ENCODE results near the gene ARRB2. TPM values are rescaled to one million over a fixed set of nuclear protein-coding genes. Genes with fewer than 3 reads are reported as not detected.
"Not testable (repeated sequence)": the region's sequence is repeated elsewhere in the genome, so short reads cannot be mapped to it uniquely, and the experiment has no call there.

ARRB2 gene
- total and polyA plus RNA-seq, 2 donors from 2014 or later = 32.8 to 63.1 TPM

GRCh38 chr17:4696437-4696805 lies 14.0 kb upstream of the ARRB2 start:
- intact Hi-C loops (cut with DNase I) = no loop called here
- H3K27me3 ChIP-seq (ENCODE audit: control insufficient read depth, insufficient read depth, low read length) = no peaks in the 10 kb centered on the region
- no peak overlapping the region for H3K27ac ChIP-seq (ENCODE audit: low read depth in 2 of 2, low read length in 2 of 2)
- no peak overlapping the region for H3K9ac ChIP-seq (ENCODE audit: low read length in 3 of 3)
- DNase-seq = no peak
- FAIRE-seq = no peak
- H3K4me3 ChIP-seq (ENCODE audit: low read length in 3 of 3) = no peak overlapping the region
- H3K4me1 ChIP-seq (ENCODE audit: control insufficient read depth in 2 of 3, insufficient read depth in 2 of 3, low read depth in 1 of 3, low read length in 3 of 3) = no peaks in the 10 kb centered on the region
- no peaks in the 10 kb centered on the region for H3K36me3 ChIP-seq (ENCODE audit: control insufficient read depth in 2 of 3, insufficient read depth in 3 of 3, low read length in 3 of 3)
- no peaks in the 10 kb centered on the region for H3K9me3 ChIP-seq (ENCODE audit: control insufficient read depth in 2 of 3, insufficient read depth in 1 of 3, low read length in 3 of 3)
- TF ChIP-seq CTCF (IDR thresholded peaks at IDR 0.05; ENCODE audit: borderline replicate concordance, extremely low read depth, insufficient read depth) = no peak

GRCh38 chr17:4699401-4700056 lies 10.9 kb upstream of the ARRB2 start:
- H3K27me3 ChIP-seq (ENCODE audit: control insufficient read depth, insufficient read depth, low read length); FAIRE-seq; H3K9ac ChIP-seq (ENCODE audit: low read length in 3 of 3); H3K4me1 ChIP-seq (ENCODE audit: control insufficient read depth in 2 of 3, insufficient read depth in 2 of 3, low read depth in 1 of 3, low read length in 3 of 3); H3K27ac ChIP-seq (ENCODE audit: low read depth in 2 of 2, low read length in 2 of 2); H3K9me3 ChIP-seq (ENCODE audit: control insufficient read depth in 2 of 3, insufficient read depth in 1 of 3, low read length in 3 of 3); H3K36me3 ChIP-seq (ENCODE audit: control insufficient read depth in 2 of 3, insufficient read depth in 3 of 3, low read length in 3 of 3); DNase-seq; intact Hi-C loops (cut with DNase I); H3K4me3 ChIP-seq (ENCODE audit: low read length in 3 of 3): not testable (repeated sequence)

DNA sequence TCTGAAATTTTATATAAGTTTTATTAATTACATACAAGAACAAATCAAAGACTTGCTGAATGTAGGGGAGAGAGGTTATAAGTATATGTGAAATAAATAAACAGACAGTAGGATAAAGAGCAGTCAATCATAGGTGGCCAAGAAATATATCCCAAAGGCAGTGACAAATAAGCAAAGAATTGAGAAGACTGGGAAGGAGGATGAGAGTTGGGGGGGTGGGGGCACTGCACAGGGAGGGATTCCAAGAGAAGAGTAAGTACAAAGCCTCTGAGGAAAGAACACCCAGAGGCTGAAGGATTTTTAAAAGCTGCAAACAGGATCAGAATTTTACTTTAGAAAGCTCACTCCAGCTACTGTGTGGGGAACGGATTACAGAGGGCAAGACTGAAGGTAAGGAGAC lies 9.3 kb upstream of the ARRB2 start:
- Histone ChIP-seq H3K4me1 (ENCODE audit: control insufficient read depth in 2 of 3, insufficient read depth in 2 of 3, low read depth in 1 of 3, low read length in 3 of 3) (peaks cover 0 to 5% (median 0%) of the 10 kb centered on the region in 3 donors), H3K9ac (ENCODE audit: low read length in 3 of 3) (no peak overlapping the region), H3K27ac (ENCODE audit: low read depth in 2 of 2, low read length in 2 of 2) (no peak overlapping the region), H3K9me3 (ENCODE audit: control insufficient read depth in 2 of 3, insufficient read depth in 1 of 3, low read length in 3 of 3) (no peaks in the 10 kb centered on the region), H3K4me3 (ENCODE audit: low read length in 3 of 3) (no peak overlapping the region), H3K27me3 (ENCODE audit: control insufficient read depth, insufficient read depth, low read length) (no peaks in the 10 kb centered on the region), H3K36me3 (ENCODE audit: control insufficient read depth in 2 of 3, insufficient read depth in 3 of 3, low read length in 3 of 3) (no peaks in the 10 kb centered on the region)
- TF ChIP-seq CTCF (IDR thresholded peaks at IDR 0.05; ENCODE audit: borderline replicate concordance, extremely low read depth, insufficient read depth) = no peak
- FAIRE-seq (no peak), DNase-seq (no peak)
- intact Hi-C loops (cut with DNase I) = no loop called here

DNA sequence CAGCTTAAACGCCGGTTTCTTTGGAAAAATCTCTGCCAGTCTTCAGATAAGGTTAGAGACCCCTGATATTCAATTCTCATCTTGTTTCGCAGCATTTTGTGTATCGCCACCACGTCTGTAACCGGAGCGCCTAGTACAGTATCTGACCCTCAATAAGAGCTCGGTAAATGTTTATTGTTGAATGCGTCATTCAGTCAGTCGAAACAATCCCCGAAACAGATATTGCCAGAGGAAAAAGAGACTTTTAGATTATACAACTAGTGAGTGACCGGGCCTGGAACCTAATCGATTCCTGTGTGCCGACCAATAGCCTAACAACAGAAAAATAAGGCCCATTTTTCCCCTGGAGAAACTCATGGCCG lies 7.1 kb upstream of the ARRB2 start:
- DNase-seq (no peak), FAIRE-seq (no peak)
- Histone ChIP-seq H3K9me3 (ENCODE audit: control insufficient read depth in 2 of 3, insufficient read depth in 1 of 3, low read length in 3 of 3) (no peaks in the 10 kb centered on the region), H3K4me1 (ENCODE audit: control insufficient read depth in 2 of 3, insufficient read depth in 2 of 3, low read depth in 1 of 3, low read length in 3 of 3) (peaks cover 0 to 5% (median 0%) of the 10 kb centered on the region in 3 donors), H3K9ac (ENCODE audit: low read length in 3 of 3) (peak overlapping the region; percentile 72 to 77 (median 73)), H3K36me3 (ENCODE audit: control insufficient read depth in 2 of 3, insufficient read depth in 3 of 3, low read length in 3 of 3) (no peaks in the 10 kb centered on the region), H3K27me3 (ENCODE audit: control insufficient read depth, insufficient read depth, low read length) (no peaks in the 10 kb centered on the region), H3K27ac (ENCODE audit: low read depth in 2 of 2, low read length in 2 of 2) (no peak overlapping the region), H3K4me3 (ENCODE audit: low read length in 3 of 3) (peak overlapping the region; percentile 76 to 92 (median 78))
- intact Hi-C loops (cut with DNase I) = no loop called here
- no peak for TF ChIP-seq CTCF (IDR thresholded peaks at IDR 0.05; ENCODE audit: borderline replicate concordance, extremely low read depth, insufficient read depth)

GRCh38 chr17:4704574-4704907 lies 5.9 kb upstream of the ARRB2 start:
- H3K36me3 ChIP-seq (ENCODE audit: control insufficient read depth in 2 of 3, insufficient read depth in 3 of 3, low read length in 3 of 3); DNase-seq; FAIRE-seq; intact Hi-C loops (cut with DNase I); H3K27me3 ChIP-seq (ENCODE audit: control insufficient read depth, insufficient read depth, low read length); H3K9me3 ChIP-seq (ENCODE audit: control insufficient read depth in 2 of 3, insufficient read depth in 1 of 3, low read length in 3 of 3); H3K4me1 ChIP-seq (ENCODE audit: control insufficient read depth in 2 of 3, insufficient read depth in 2 of 3, low read depth in 1 of 3, low read length in 3 of 3); H3K27ac ChIP-seq (ENCODE audit: low read depth in 2 of 2, low read length in 2 of 2): not testable (repeated sequence)
- peak overlapping the region in 2 of 3 donors; percentile 72 to 94 for H3K9ac ChIP-seq (ENCODE audit: low read length in 3 of 3)
- peak overlapping the region; percentile 76 to 92 (median 78) for H3K4me3 ChIP-seq (ENCODE audit: low read length in 3 of 3)
